ENCODE results near the gene ALDH4A1.

Gene ALDH4A1

DNA sequence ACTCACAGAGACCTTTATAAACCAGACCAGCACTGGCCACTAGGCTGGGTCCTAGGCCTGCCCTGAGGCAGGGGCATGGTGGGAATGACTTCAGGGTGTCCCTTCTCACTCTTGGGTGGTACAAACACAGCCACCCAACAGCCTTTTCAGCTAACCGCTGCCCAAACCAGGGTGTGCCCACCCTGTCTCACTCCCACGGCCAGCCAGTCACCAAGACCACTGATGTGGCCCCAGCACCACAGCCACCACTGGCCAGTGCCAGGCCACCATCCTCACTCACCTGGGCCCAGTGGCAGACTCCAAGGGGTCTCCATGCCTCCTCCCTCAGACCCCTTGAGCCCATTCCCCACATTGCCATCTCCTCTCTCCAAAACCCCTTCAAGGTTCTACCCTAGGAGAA is 70.7 kb downstream of the ALDH4A1 start:
- Histone ChIP-seq H3K36me3 (ENCODE audit: control insufficient read depth in 2 of 2, insufficient read depth in 2 of 2, low read length in 2 of 2) (no peaks in the 10 kb centered on the region), H3K27me3 (ENCODE audit: control insufficient read depth in 2 of 2, insufficient read depth in 2 of 2, low read length in 2 of 2) (peaks cover 0 to 5% of the 10 kb centered on the region in 2 donors), H3K27ac (ENCODE audit: low read depth in 2 of 2, low read length in 2 of 2) (no peak overlapping the region), H3K4me1 (ENCODE audit: control insufficient read depth in 2 of 2, insufficient read depth in 2 of 2, low read length in 2 of 2) (no peaks in the 10 kb centered on the region), H3K9ac (ENCODE audit: low read depth in 1 of 2, low read length in 2 of 2) (no peak overlapping the region), H3K9me3 (ENCODE audit: control insufficient read depth in 2 of 2, low read length in 2 of 2) (no peaks in the 10 kb centered on the region), H3K4me3 (ENCODE audit: low read length in 2 of 2) (no peak overlapping the region)

DNA sequence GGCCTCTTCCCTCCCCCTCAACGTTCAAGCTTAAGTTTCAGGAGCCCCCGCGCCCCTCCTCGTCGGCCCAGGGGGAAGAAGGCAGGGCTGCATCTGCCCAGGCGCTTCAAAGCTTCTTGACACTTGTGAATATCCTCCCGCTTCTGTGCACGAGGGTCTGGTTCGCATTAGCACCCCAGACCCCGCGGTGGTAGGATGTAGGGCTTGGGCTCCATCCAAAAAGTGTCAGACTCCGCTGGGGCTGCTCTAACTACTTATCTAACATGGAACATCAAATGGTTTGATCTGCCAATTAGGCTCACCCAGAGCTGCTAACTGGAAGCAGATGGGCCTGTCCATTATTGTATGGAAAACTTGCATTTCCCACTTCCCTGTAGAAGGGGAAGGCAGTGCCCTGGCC is 71.8 kb downstream of the ALDH4A1 start:
- Histone ChIP-seq H3K36me3 (ENCODE audit: control insufficient read depth in 2 of 2, insufficient read depth in 2 of 2, low read length in 2 of 2) (no peaks in the 10 kb centered on the region), H3K9me3 (ENCODE audit: control insufficient read depth in 2 of 2, low read length in 2 of 2) (no peaks in the 10 kb centered on the region), H3K4me3 (ENCODE audit: low read length in 2 of 2) (no peak overlapping the region), H3K27ac (ENCODE audit: low read depth in 2 of 2, low read length in 2 of 2) (no peak overlapping the region), H3K9ac (ENCODE audit: low read depth in 1 of 2, low read length in 2 of 2) (no peak overlapping the region), H3K4me1 (ENCODE audit: control insufficient read depth in 2 of 2, insufficient read depth in 2 of 2, low read length in 2 of 2) (no peaks in the 10 kb centered on the region), H3K27me3 (ENCODE audit: control insufficient read depth in 2 of 2, insufficient read depth in 2 of 2, low read length in 2 of 2) (peaks cover 0 to 5% of the 10 kb centered on the region in 2 donors)

DNA sequence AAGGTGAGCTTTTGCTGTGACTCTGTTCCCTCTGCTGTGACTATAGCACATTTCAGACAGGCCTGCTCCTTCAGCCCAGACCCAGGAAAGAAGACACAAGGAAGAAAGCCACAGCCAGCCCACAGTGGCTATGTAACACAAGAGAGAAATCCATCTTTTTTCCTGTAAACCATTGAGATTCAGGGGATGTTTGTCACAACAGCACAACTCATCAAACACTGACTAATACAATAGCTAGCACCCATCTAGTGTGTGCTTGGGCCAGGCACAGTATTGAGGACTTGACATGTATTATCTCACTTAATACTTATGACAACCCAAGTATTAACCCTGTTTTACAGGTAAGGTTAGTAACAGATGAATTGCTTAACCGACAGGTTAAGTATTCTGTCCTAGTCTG is 72.7 kb downstream of the ALDH4A1 start:
- H3K27ac ChIP-seq (ENCODE audit: low read depth in 2 of 2, low read length in 2 of 2): no peak overlapping the region
- H3K4me3 ChIP-seq (ENCODE audit: low read length in 2 of 2): no peak overlapping the region
- no peaks in the 10 kb centered on the region for H3K36me3 ChIP-seq (ENCODE audit: control insufficient read depth in 2 of 2, insufficient read depth in 2 of 2, low read length in 2 of 2)
- no peaks in the 10 kb centered on the region for H3K4me1 ChIP-seq (ENCODE audit: control insufficient read depth in 2 of 2, insufficient read depth in 2 of 2, low read length in 2 of 2)
- H3K27me3 ChIP-seq (ENCODE audit: control insufficient read depth in 2 of 2, insufficient read depth in 2 of 2, low read length in 2 of 2): no peaks in the 10 kb centered on the region
- no peaks in the 10 kb centered on the region for H3K9me3 ChIP-seq (ENCODE audit: control insufficient read depth in 2 of 2, low read length in 2 of 2)
- H3K9ac ChIP-seq (ENCODE audit: low read depth in 1 of 2, low read length in 2 of 2): no peak overlapping the region

DNA sequence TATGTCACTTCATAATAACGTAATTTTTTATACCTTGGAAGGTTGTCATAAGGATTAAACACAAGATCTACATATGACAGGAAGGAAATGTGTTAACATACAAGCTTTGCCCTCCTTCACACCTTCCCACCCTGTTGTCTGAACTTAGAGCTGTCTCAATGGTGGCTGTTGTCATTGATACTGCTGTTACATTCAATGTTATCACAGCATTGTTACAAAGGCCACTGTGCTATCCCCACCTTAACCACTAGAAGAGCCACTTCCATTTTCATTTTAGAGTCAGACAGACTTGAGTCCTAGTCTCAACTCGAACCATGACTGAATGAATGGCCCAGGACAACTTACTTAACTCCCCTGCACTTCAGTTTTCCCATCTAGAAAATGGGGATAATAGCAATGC is 74.1 kb downstream of the ALDH4A1 start:
- no peaks in the 10 kb centered on the region for H3K36me3 ChIP-seq (ENCODE audit: control insufficient read depth in 2 of 2, insufficient read depth in 2 of 2, low read length in 2 of 2)
- H3K27me3 ChIP-seq (ENCODE audit: control insufficient read depth in 2 of 2, insufficient read depth in 2 of 2, low read length in 2 of 2): no peaks in the 10 kb centered on the region
- H3K9ac ChIP-seq (ENCODE audit: low read depth in 1 of 2, low read length in 2 of 2): no peak overlapping the region
- no peaks in the 10 kb centered on the region for H3K4me1 ChIP-seq (ENCODE audit: control insufficient read depth in 2 of 2, insufficient read depth in 2 of 2, low read length in 2 of 2)
- no peak overlapping the region for H3K4me3 ChIP-seq (ENCODE audit: low read length in 2 of 2)
- no peaks in the 10 kb centered on the region for H3K9me3 ChIP-seq (ENCODE audit: control insufficient read depth in 2 of 2, low read length in 2 of 2)
- no peak overlapping the region for H3K27ac ChIP-seq (ENCODE audit: low read depth in 2 of 2, low read length in 2 of 2)

DNA sequence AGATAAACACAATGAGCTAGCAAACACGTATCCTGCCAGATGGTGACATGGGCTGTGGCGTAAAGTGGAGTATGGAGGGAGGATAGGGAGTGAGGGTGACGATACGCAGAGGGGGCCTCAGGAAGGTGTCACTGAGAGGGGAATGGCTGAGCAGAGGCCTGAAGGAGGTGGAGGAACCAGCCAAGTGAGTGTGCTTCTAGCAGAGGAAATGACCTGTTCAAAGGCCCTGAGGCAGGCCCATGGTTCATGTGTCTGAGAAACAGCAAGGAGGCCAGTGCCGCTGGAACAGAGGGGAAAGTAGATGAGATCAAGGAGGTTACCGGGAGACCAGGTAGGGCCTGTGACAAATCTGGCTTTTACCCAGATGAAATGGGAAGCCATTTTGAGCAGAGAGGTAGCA is 78.9 kb downstream of the ALDH4A1 start:
- H3K27me3 ChIP-seq (ENCODE audit: control insufficient read depth in 2 of 2, insufficient read depth in 2 of 2, low read length in 2 of 2): peaks cover 6 to 8% of the 10 kb centered on the region in 2 donors
- H3K9ac ChIP-seq (ENCODE audit: low read depth in 1 of 2, low read length in 2 of 2): no peak overlapping the region
- H3K4me1 ChIP-seq (ENCODE audit: control insufficient read depth in 2 of 2, insufficient read depth in 2 of 2, low read length in 2 of 2): no peaks in the 10 kb centered on the region
- no peaks in the 10 kb centered on the region for H3K36me3 ChIP-seq (ENCODE audit: control insufficient read depth in 2 of 2, insufficient read depth in 2 of 2, low read length in 2 of 2)
- H3K9me3 ChIP-seq (ENCODE audit: control insufficient read depth in 2 of 2, low read length in 2 of 2): no peaks in the 10 kb centered on the region
- H3K4me3 ChIP-seq (ENCODE audit: low read length in 2 of 2): no peak overlapping the region
- H3K27ac ChIP-seq (ENCODE audit: low read depth in 2 of 2, low read length in 2 of 2): no peak overlapping the region

Data from mucosa of rectum (tissue), 2 donors.